ENCODE measurements around the gene IGF2BP2. TPM values are rescaled to one million over a fixed set of nuclear protein-coding genes. Genes with fewer than 3 reads are reported as not detected.

IGF2BP2 gene
- total and polyA plus RNA-seq, 2 of the 13 experiments (the other 11 are each of a cell fraction or from before 2014, with no cell fraction given), result 6.5 to 46.0 TPM

- TF ChIP-seq DMTF1 (CRISPR knock-in tag; IDR thresholded peaks at IDR 0.05) (no peak), NONO (IDR thresholded peaks at IDR 0.05) (no peak), NONO (CRISPR knock-in tag; conservative IDR thresholded peaks at IDR 0.05) (peak; percentile 29; the same call in 1 of the 2 replicates), SYNCRIP (IDR thresholded peaks at IDR 0.05; ENCODE audit: insufficient read depth, low read depth, low read length) (no peak), TGIF2 (CRISPR knock-in tag; IDR thresholded peaks at IDR 0.05) (no peak), ZNF30 (CRISPR knock-in tag; IDR thresholded peaks at IDR 0.05) (no peak), ZNF772 (CRISPR knock-in tag; IDR thresholded peaks at IDR 0.05) (peak; percentile 53; the same call in 1 of the 2 replicates), ZFX (CRISPR knock-in tag; IDR thresholded peaks at IDR 0.05; ENCODE audit: low read depth) (peak; percentile 60; the same call in 1 of the 2 replicates), RARA (CRISPR knock-in tag; IDR thresholded peaks at IDR 0.05) (0 out of 2 replicates have a peak, but pooled peaks have one; percentile 34), SMAD3 (CRISPR knock-in tag; IDR thresholded peaks at IDR 0.05) (no peak), BCL3 (CRISPR knock-in tag; IDR thresholded peaks at IDR 0.05) (peak; percentile 4; the same call in 1 of the 2 replicates), HOXD1 (CRISPR knock-in tag; IDR thresholded peaks at IDR 0.05) (no peak), ZHX1 (CRISPR knock-in tag; IDR thresholded peaks at IDR 0.05; ENCODE audit: low read depth) (no peak), STAT6 (CRISPR knock-in tag; IDR thresholded peaks at IDR 0.05; ENCODE audit: borderline replicate concordance) (no peak), ZNF331 (CRISPR knock-in tag; IDR thresholded peaks at IDR 0.05) (no peak), RCOR2 (CRISPR knock-in tag; IDR thresholded peaks at IDR 0.05) (no peak), NFRKB (IDR thresholded peaks at IDR 0.05) (no peak), ZNF563 (CRISPR knock-in tag; IDR thresholded peaks at IDR 0.05) (peak; percentile 74)
- TF ChIP-seq, protein P1, sequence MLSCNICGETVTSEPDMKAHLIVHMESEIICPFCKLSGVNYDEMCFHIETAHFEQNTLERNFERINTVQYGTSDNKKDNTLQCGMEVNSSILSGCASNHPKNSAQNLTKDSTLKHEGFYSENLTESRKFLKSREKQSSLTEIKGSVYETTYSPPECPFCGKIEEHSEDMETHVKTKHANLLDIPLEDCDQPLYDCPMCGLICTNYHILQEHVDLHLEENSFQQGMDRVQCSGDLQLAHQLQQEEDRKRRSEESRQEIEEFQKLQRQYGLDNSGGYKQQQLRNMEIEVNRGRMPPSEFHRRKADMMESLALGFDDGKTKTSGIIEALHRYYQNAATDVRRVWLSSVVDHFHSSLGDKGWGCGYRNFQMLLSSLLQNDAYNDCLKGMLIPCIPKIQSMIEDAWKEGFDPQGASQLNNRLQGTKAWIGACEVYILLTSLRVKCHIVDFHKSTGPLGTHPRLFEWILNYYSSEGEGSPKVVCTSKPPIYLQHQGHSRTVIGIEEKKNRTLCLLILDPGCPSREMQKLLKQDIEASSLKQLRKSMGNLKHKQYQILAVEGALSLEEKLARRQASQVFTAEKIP (CRISPR knock-in tag; IDR thresholded peaks at IDR 0.05; ENCODE audit: borderline replicate concordance), result no peak
Observed at GRCh38 chr3:185825639-185826481, 1.0 kb upstream of the IGF2BP2 start (continued).
